ENCODE results near the gene RUVBL2.

The RUVBL2 gene

GRCh38 chr19:48989701-48990291 is 3.9 kb upstream of the RUVBL2 start:
- DNase-seq = no peak

- DNase-seq = no peak
Measured at GRCh38 chr19:48990400-48990799, 3.3 kb upstream of the RUVBL2 start.

GRCh38 chr19:48991011-48991609 is 2.6 kb upstream of the RUVBL2 start:
- no peak for DNase-seq

GRCh38 chr19:48991873-48992580 is 1.7 kb upstream of the RUVBL2 start:
- DNase-seq = peak; percentile 43

- no peak for DNase-seq
Measured at GRCh38 chr19:48992581-48993174, 1.0 kb upstream of the RUVBL2 start.

- no peak for DNase-seq
Measured at GRCh38 chr19:48994035-48994386, 324 bp downstream of the RUVBL2 start.

GRCh38 chr19:48997972-48998371 is 4.3 kb downstream of the RUVBL2 start:
- peak; percentile 38 for DNase-seq

GRCh38 chr19:48999481-49000325 is 6.0 kb downstream of the RUVBL2 start:
- DNase-seq = peak; percentile 68

GRCh38 chr19:49004133-49004532 is 10.4 kb downstream of the RUVBL2 start:
- no peak for DNase-seq

GRCh38 chr19:49004964-49005614 is 11.4 kb downstream of the RUVBL2 start:
- DNase-seq = no peak

GRCh38 chr19:49006905-49007304 is 13.2 kb downstream of the RUVBL2 start:
- DNase-seq = no peak

- DNase-seq = no peak
Measured at GRCh38 chr19:49009828-49010227, 16.1 kb downstream of the RUVBL2 start.

GRCh38 chr19:49010453-49010852 is 16.8 kb downstream of the RUVBL2 start:
- no peak for DNase-seq

GRCh38 chr19:49011194-49011593 is 17.5 kb downstream of the RUVBL2 start:
- DNase-seq = no peak

GRCh38 chr19:49014123-49014869 is 20.6 kb downstream of the RUVBL2 start:
- DNase-seq = no peak

- no peak for DNase-seq
Measured at GRCh38 chr19:49014870-49015255, 21.2 kb downstream of the RUVBL2 start.

GRCh38 chr19:49016067-49016839 is 22.6 kb downstream of the RUVBL2 start:
- no peak for DNase-seq

GRCh38 chr19:49017041-49017665 is 23.5 kb downstream of the RUVBL2 start, which contains the start of gene LHB:
Gene LHB, minus strand, starts transcription at chr19:49017091. Its CDS starts 10 bp downstream, at chr19:49017081.
- no peak for DNase-seq

- DNase-seq = peak; percentile 74
Measured at GRCh38 chr19:49017666-49018351, 24.1 kb downstream of the RUVBL2 start.

Measured in CD4-positive, alpha-beta T cell treated with Interleukin-15 for 1 hour (primary cell).